BLaER1 (cell line): ENCODE measurements around the gene CUBN.

Experiments used
- H3K27ac ChIP-seq: shearing (Covaris generic); formaldehyde crosslinking; 2 replicates; pipeline ENCODE4 v1.8.1; 2022
- H3K27me3 ChIP-seq: shearing (Covaris generic); formaldehyde crosslinking; 2 replicates; pipeline ENCODE4 v1.8.1; 2022
- H3K36me3 ChIP-seq: shearing (Covaris generic); formaldehyde crosslinking; 2 replicates; pipeline ENCODE4 v1.8.1; 2022
- H3K4me1 ChIP-seq: shearing (Covaris generic); formaldehyde crosslinking; 2 replicates; pipeline ENCODE4 v1.8.1; 2022
- H3K4me2 ChIP-seq: shearing (Covaris generic); formaldehyde crosslinking; 2 replicates; pipeline ENCODE4 v1.8.1; 2022
- H3K4me3 ChIP-seq: shearing (Covaris generic); formaldehyde crosslinking; 2 replicates; pipeline ENCODE4 v1.8.1; 2022
- H3K9ac ChIP-seq: shearing (Covaris generic); formaldehyde crosslinking; 2 replicates; pipeline ENCODE4 v1.8.1; 2022
- H3K9me3 ChIP-seq: shearing (Covaris generic); formaldehyde crosslinking; 2 replicates; pipeline ENCODE4 v1.8.1; 2022
- H4K20me1 ChIP-seq: shearing (Covaris generic); formaldehyde crosslinking; 2 replicates; pipeline ENCODE4 v1.8.1; 2022
- Cebpa-rat ChIP-seq: shearing (Covaris generic); IDR thresholded peaks from 2 replicates; pipeline ENCODE4 v1.8.1; 2022

CUBN gene

DNA sequence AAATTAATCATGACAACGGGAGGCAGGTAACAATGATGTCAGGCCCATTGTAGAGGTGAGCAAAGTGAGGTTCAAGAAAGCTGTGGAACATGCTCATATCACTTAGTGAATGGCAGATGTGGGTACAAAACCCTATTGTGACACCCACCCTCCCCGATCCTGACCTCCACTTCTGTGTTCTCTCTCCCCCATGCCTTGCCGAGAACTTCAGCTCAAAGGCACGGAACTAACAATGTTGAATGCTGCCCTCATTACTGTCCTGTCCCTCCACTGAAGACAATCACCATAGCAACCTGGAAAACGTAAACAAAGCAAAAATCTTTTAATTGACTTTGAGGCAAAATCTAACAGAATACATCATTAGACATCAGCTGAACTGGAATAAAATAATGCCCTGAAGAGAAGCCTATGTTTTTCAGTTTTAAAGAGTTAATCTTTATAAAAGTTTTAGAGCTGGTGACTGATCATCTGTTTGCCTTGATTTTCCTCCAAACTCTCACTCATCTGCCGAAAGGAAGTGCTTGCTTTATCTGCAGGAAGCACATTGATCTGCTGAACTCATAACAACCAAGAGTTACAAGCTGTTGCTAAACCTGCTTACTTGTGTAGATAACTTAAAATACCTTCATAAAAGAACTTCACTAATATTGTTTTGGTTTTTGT is 133.6 kb downstream of the CUBN start:
- Histone ChIP-seq H3K4me1 (peaks cover 19% of the 10 kb centered on the region), H3K27ac (peak overlapping the region; percentile 62), H3K9me3 (peaks cover 8% of the 10 kb centered on the region; the same call in 1 of the 2 replicates), H4K20me1 (no peaks in the 10 kb centered on the region), H3K36me3 (no peaks in the 10 kb centered on the region), H3K4me2 (peak overlapping the region; percentile 32), H3K4me3 (no peak overlapping the region), H3K9ac (no peak overlapping the region), H3K27me3 (no peaks in the 10 kb centered on the region)
- TF ChIP-seq Cebpa-rat: no peak

DNA sequence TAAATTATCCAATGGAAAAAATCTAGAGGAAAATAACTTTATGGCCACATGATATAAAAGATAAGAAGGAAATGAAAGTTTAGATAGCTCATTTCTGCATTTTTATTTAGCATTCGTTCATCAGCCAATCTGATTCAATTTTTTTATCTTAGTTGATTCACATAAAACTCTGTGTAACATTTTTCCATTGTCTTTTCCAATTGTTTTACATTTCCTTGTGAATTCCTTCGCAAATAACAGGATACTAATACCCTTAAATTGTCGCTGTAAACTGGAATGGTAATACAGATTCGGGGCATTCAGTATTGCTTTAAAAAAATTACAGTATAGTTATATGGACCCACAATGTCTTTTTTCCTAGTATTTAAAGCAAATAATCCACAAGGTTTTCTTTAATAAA is 136.4 kb downstream of the CUBN start:
- Histone ChIP-seq H3K4me2 (no peak overlapping the region), H4K20me1 (no peaks in the 10 kb centered on the region)
- TF ChIP-seq Cebpa-rat: no peak

DNA sequence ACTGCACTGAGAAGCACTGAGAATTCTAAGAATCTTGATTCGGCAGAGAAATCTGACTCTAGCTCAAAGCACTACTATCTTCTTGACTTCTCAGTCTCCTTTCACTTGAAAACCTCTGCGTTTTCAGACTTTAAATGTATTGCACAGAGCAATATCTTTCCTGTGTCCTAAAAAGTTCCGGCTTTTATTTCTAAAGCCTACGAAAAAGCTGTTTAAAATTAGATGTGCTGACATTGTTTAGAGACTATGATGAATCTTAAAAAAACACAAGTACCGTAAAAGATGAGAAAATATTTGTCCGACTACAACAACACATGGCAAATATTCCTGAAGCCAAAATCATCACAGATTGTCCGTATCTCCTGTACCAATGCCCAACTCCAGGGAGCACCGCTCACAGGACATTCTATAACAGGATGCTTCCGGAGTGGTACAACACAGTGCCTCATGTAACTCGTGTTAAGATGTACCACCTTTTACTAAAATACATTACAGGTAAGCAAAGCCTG is 136.9 kb downstream of the CUBN start:
- H3K4me2 ChIP-seq: no peak overlapping the region
- H3K27me3 ChIP-seq: no peaks in the 10 kb centered on the region
- H3K4me1 ChIP-seq: peaks cover 19% of the 10 kb centered on the region
- no peak for TF ChIP-seq Cebpa-rat
- no peak overlapping the region for H3K27ac ChIP-seq
- H3K9me3 ChIP-seq: no peaks in the 10 kb centered on the region; the same call in 1 of the 2 replicates
- H3K4me3 ChIP-seq: no peak overlapping the region
- H3K9ac ChIP-seq: no peak overlapping the region
- no peaks in the 10 kb centered on the region for H4K20me1 ChIP-seq
- H3K36me3 ChIP-seq: no peaks in the 10 kb centered on the region

More for the DNA sequence above, 136.4 kb downstream of the CUBN start:
- Histone ChIP-seq H3K27ac (no peak overlapping the region), H3K36me3 (no peaks in the 10 kb centered on the region), H3K9ac (no peak overlapping the region), H3K27me3 (no peaks in the 10 kb centered on the region), H3K4me3 (no peak overlapping the region), H3K4me1 (peaks cover 19% of the 10 kb centered on the region), H3K9me3 (peaks cover under 1% of the 10 kb centered on the region; the same call in 1 of the 2 replicates)

DNA sequence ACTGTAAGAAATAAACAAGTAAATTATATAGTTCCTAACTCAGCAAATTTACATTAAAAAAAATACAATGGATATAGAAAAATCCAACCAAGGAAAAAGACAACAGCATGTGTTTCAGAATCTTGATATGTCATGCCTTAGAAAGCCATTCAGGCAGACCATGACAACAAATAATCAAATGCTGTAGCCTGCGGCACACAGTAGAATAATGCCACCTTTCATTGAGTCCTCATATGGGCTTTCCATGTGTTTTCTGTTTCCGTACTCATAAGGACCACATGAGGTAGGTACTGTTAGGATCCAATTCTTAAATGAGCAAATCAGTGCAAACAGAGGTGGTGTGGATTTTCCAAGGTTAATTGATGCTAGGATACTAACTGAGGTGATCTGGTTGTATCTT is 138.6 kb downstream of the CUBN start:
- no peak overlapping the region for H3K27ac ChIP-seq
- no peaks in the 10 kb centered on the region for H3K36me3 ChIP-seq
- no peaks in the 10 kb centered on the region for H3K27me3 ChIP-seq
- H3K4me1 ChIP-seq: peaks cover 10% of the 10 kb centered on the region
- no peaks in the 10 kb centered on the region for H4K20me1 ChIP-seq
- H3K4me3 ChIP-seq: no peak overlapping the region
- no peak overlapping the region for H3K4me2 ChIP-seq
- no peak overlapping the region for H3K9ac ChIP-seq
- H3K9me3 ChIP-seq: no peaks in the 10 kb centered on the region; the same call in 1 of the 2 replicates
- no peak for TF ChIP-seq Cebpa-rat

DNA sequence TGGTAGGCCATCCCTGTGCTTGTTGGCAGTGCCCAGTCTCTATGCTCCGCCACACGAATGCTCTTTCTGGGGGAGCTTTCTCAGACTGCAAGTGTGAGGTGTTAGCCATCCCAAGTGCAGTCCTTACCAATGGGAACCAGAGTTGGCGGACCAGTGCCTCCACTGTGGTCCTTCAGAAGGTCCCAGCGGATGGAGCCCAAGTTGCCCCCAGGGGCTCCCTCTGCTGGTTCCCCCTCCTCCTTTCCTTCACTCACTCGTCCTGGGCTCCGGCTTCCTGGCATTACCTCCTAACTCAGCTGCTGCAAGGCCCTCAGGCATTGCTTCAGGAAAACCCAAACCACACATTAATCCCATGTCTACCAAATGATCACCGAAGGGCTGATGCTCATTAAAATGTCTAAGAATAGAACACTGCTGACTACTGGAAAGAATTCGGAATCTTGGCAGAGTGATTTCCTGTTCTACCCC is 139.8 kb downstream of the CUBN start:
- no peak overlapping the region for H3K9ac ChIP-seq
- H3K9me3 ChIP-seq: no peaks in the 10 kb centered on the region; the same call in 1 of the 2 replicates
- no peak overlapping the region for H3K4me3 ChIP-seq
- no peak overlapping the region for H3K4me2 ChIP-seq
- no peaks in the 10 kb centered on the region for H3K27me3 ChIP-seq
- no peak for TF ChIP-seq Cebpa-rat
- no peak overlapping the region for H3K27ac ChIP-seq
- no peaks in the 10 kb centered on the region for H3K36me3 ChIP-seq
- H4K20me1 ChIP-seq: no peaks in the 10 kb centered on the region
- H3K4me1 ChIP-seq: no peaks in the 10 kb centered on the region; the same call in 1 of the 2 replicates

DNA sequence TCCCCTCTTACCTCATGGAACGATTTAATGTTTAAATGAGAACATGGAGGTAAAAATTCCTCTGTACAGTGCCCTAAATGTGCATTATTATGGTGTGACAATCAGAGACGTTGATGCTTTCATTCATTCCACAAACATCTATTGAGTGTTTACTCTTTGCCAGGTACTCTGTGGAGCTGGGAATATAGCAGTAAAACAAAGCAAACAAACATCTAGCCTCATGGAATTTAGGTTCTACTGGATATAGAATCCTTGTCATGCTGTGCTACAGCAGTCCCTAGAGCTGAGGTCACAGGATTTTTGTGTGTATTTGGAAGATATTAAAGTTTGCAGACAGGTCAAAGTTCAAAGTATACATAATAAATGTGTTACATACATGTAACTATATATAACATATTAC is 140.7 kb downstream of the CUBN start:
- Histone ChIP-seq H3K4me3 (no peak overlapping the region), H4K20me1 (no peaks in the 10 kb centered on the region), H3K9ac (no peak overlapping the region), H3K27ac (no peak overlapping the region), H3K4me2 (no peak overlapping the region), H3K36me3 (no peaks in the 10 kb centered on the region), H3K27me3 (no peaks in the 10 kb centered on the region), H3K9me3 (no peaks in the 10 kb centered on the region; the same call in 1 of the 2 replicates), H3K4me1 (no peaks in the 10 kb centered on the region)
- no peak for TF ChIP-seq Cebpa-rat

DNA sequence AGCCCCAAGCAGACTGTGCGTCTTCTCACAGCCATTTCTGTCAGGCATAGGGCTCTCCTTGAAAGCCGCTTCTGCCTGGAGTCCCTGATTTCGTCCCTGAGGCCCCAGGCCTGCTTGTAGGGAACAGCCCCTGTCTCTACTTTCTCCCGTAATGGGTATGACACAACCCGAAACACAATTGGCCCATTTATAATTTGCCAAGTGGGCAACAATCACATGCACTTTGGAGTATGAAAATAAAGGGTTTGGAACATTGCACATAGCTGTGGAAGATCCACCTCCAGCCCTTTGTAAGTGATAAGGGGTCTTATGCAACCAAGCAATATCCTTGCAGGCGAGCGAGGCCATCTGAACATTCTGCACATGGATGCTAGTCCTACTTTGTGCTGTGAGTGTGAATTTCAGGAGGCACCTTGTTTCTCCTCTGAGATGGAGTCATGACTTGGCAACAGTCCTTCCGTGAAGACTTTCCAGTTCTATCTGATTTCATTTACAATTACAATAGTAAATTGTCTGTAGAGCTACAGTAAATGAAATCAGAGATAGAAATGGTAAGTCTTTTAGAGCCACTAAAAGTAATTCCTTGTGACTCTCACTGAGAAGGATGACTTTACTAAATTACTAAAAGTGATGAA is 141.5 kb downstream of the CUBN start:
- Histone ChIP-seq H3K9ac (no peak overlapping the region), H3K4me1 (no peaks in the 10 kb centered on the region), H3K27me3 (no peaks in the 10 kb centered on the region), H3K4me2 (no peak overlapping the region), H3K4me3 (no peak overlapping the region), H3K27ac (no peak overlapping the region), H3K36me3 (no peaks in the 10 kb centered on the region), H4K20me1 (no peaks in the 10 kb centered on the region), H3K9me3 (no peaks in the 10 kb centered on the region; the same call in 1 of the 2 replicates)
- TF ChIP-seq Cebpa-rat: no peak

DNA sequence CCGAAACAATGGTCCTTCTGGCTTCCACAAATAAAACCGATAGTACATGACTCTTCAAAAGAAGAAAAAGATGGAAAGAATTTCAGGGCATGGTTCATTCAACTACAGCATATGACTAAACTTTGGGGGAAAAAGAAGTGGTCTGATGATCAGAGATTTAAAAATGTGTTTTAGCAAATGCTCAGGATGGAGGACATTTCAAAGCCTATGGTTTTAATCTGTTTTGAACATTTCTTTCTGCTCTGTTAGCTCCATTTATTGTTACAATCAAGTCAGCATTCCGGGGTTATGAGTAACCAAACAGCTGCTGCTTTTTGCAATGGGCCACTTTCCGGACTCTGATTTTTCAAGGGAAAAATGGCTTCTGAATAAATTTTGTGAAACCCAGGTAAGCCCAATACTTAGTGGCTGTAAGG is 142.4 kb downstream of the CUBN start:
- Histone ChIP-seq H3K36me3 (no peaks in the 10 kb centered on the region), H3K9ac (no peak overlapping the region), H3K4me2 (no peak overlapping the region), H3K27me3 (no peaks in the 10 kb centered on the region), H4K20me1 (no peaks in the 10 kb centered on the region), H3K27ac (no peak overlapping the region), H3K4me1 (no peaks in the 10 kb centered on the region), H3K9me3 (no peaks in the 10 kb centered on the region; the same call in 1 of the 2 replicates), H3K4me3 (no peak overlapping the region)
- TF ChIP-seq Cebpa-rat: no peak

DNA sequence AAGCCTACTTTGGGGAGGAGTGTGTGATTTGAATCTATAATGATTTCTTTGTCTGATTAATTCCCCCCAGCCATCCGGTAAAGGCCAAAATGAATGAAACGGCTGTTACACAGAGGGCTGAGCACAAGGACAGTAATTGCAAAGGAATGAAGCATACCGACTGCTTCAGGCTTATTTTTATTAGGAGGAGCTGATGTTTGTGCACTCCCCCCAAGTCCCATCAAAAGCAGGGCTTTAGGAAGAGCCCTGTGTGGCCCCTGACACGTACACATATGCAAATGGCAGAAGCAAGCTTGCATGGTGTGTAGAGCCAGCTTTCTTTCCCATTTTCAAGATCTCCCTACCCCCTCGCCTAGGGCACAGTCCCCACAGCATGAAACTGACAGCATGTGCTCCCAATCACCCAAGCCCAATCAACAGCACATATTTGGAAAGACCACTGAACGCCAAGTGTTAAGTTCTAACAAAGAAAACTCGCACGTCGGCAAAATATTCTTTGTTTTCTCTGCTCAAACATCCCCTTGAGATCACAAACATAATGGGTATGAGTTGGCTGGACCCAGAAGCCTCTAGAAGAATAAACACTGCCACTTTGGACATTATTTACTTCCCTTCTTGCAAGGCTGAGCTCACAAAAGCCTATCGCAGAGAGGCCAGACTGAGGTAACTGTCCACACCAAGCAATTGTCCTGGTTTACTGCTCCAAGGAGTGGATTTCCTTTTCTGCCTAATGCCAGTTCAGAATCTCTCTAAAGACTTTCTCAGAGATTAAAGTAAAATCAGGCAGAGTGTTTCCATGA is 143.0 kb downstream of the CUBN start:
- H3K36me3 ChIP-seq: no peaks in the 10 kb centered on the region
- H3K4me2 ChIP-seq: no peak overlapping the region
- no peak overlapping the region for H3K4me3 ChIP-seq
- H3K4me1 ChIP-seq: no peaks in the 10 kb centered on the region
- no peak overlapping the region for H3K9ac ChIP-seq
- no peaks in the 10 kb centered on the region for H4K20me1 ChIP-seq
- no peak overlapping the region for H3K27ac ChIP-seq
- no peak for TF ChIP-seq Cebpa-rat
- no peaks in the 10 kb centered on the region; the same call in 1 of the 2 replicates for H3K9me3 ChIP-seq
- H3K27me3 ChIP-seq: no peaks in the 10 kb centered on the region

DNA sequence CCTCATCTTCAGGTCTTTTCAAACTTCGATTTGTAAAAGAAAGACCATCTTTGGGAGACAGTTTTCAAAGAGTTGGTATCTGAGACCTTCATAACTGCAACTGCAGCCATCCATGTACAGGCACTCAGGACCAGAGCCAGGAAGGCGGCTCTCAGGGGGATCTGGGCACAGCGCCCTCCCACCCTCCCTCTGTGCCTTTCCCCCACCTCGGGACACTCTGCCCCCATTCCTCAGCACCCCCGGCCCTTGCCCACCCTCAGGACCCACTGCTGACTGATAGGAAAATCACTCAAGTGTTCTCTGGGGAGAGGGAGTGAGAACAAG is 143.6 kb downstream of the CUBN start:
- Histone ChIP-seq H3K27me3 (no peaks in the 10 kb centered on the region), H3K9ac (no peak overlapping the region), H3K27ac (no peak overlapping the region), H3K4me2 (no peak overlapping the region), H3K4me3 (no peak overlapping the region), H3K4me1 (no peaks in the 10 kb centered on the region), H3K36me3 (no peaks in the 10 kb centered on the region), H4K20me1 (no peaks in the 10 kb centered on the region), H3K9me3 (no peaks in the 10 kb centered on the region; the same call in 1 of the 2 replicates)
- TF ChIP-seq Cebpa-rat: no peak
